ENCODE data around the gene CDH13. TPM values are rescaled to one million over a fixed set of nuclear protein-coding genes. Genes with fewer than 3 reads are reported as not detected.

The CDH13 gene
- total and polyA plus RNA-seq, 10 of the 15 experiments (the other 5 are each of a cell fraction or from before 2014, with no cell fraction given) = under 0.01 to 0.05 TPM; not detected in 8

DNA sequence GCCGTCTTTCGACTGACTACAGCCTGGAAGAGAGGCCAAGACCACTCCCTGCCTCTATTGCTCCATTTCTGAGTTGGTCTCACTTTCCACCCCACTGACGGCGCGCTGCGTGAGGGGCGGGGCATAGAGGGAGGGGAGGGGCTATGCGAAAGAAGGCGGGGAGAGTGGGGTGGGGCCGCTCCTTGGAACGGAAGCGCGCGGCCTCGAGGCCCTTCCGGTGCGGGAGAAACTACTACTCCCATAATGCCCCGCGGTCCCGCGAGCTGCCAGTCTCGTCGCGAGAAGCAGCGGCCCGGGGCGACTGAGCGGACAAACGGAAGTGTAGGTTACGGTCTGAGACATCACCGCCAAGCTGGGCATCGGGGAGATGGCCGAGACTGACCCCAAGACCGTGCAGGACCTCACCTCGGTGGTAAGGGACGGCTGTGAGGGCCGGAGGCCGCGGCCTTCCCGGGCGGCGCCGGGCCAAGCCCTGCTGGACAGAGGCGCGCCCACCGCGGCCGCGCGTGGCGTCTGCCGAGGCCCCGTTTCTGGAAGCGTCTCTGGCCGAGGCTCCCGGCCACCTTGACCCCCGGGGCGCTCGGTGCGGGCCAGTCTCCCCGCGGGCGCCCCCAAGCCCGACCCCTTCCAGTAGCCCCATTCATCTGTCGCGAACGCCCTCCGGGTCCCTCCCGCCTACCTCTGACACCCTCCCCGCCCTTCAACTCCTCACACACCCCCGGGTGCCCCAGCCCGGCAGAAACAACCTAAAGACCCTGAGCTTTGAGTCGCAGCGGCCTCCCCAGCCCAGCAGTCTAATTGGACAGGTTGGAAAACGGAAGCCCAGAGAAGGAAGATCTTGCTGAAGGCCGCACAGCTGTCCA lies 1181.2 kb downstream of the CDH13 start, which contains the start of gene HSBP1 (continued):
- TF ChIP-seq, protein P1, sequence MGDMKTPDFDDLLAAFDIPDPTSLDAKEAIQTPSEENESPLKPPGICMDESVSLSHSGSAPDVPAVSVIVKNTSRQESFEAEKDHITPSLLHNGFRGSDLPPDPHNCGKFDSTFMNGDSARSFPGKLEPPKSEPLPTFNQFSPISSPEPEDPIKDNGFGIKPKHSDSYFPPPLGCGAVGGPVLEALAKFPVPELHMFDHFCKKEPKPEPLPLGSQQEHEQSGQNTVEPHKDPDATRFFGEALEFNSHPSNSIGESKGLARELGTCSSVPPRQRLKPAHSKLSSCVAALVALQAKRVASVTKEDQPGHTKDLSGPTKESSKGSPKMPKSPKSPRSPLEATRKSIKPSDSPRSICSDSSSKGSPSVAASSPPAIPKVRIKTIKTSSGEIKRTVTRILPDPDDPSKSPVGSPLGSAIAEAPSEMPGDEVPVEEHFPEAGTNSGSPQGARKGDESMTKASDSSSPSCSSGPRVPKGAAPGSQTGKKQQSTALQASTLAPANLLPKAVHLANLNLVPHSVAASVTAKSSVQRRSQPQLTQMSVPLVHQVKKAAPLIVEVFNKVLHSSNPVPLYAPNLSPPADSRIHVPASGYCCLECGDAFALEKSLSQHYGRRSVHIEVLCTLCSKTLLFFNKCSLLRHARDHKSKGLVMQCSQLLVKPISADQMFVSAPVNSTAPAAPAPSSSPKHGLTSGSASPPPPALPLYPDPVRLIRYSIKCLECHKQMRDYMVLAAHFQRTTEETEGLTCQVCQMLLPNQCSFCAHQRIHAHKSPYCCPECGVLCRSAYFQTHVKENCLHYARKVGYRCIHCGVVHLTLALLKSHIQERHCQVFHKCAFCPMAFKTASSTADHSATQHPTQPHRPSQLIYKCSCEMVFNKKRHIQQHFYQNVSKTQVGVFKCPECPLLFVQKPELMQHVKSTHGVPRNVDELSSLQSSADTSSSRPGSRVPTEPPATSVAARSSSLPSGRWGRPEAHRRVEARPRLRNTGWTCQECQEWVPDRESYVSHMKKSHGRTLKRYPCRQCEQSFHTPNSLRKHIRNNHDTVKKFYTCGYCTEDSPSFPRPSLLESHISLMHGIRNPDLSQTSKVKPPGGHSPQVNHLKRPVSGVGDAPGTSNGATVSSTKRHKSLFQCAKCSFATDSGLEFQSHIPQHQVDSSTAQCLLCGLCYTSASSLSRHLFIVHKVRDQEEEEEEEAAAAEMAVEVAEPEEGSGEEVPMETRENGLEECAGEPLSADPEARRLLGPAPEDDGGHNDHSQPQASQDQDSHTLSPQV (IDR thresholded peaks at IDR 0.05) = no peak
- TF ChIP-seq EGR1 (IDR thresholded peaks at IDR 0.05; ENCODE audit: borderline replicate concordance in 1 of 2, low read depth in 2 of 2, low read length in 2 of 2) (no peak), HSF1 (IDR thresholded peaks at IDR 0.05; ENCODE audit: low read depth, low read length) (no peak), ZBTB11 (CRISPR knock-in tag; IDR thresholded peaks at IDR 0.05) (no peak), SP1 (IDR thresholded peaks at IDR 0.05; ENCODE audit: low read depth, low read length) (no peak), HCFC1 (IDR thresholded peaks at IDR 0.05; ENCODE audit: low read length) (peak; percentile 91), RFX5 (IDR thresholded peaks at IDR 0.05; ENCODE audit: low read depth, low read length) (no peak), PKNOX1 (IDR thresholded peaks at IDR 0.05) (peak; percentile 80), DPF2 (IDR thresholded peaks at IDR 0.05) (0 out of 2 replicates have a peak, but pooled peaks have one; percentile 19), GABPA (IDR thresholded peaks at IDR 0.05; ENCODE audit: low read depth) (peak; percentile 83), ATF7 (IDR thresholded peaks at IDR 0.05; ENCODE audit: low read depth) (no peak), CBFB (IDR thresholded peaks at IDR 0.05; ENCODE audit: low read depth) (peak; percentile 93), TAF1 (IDR thresholded peaks at IDR 0.05; ENCODE audit: borderline replicate concordance, low read depth, low read length) (peak; percentile 68; the same call in 1 of the 2 replicates), PAX5 (IDR thresholded peaks at IDR 0.05; ENCODE audit: borderline replicate concordance, low read depth, low read length) (no peak), PML (IDR thresholded peaks at IDR 0.05; ENCODE audit: low read length) (no peak)
- TF ChIP-seq, protein P2, sequence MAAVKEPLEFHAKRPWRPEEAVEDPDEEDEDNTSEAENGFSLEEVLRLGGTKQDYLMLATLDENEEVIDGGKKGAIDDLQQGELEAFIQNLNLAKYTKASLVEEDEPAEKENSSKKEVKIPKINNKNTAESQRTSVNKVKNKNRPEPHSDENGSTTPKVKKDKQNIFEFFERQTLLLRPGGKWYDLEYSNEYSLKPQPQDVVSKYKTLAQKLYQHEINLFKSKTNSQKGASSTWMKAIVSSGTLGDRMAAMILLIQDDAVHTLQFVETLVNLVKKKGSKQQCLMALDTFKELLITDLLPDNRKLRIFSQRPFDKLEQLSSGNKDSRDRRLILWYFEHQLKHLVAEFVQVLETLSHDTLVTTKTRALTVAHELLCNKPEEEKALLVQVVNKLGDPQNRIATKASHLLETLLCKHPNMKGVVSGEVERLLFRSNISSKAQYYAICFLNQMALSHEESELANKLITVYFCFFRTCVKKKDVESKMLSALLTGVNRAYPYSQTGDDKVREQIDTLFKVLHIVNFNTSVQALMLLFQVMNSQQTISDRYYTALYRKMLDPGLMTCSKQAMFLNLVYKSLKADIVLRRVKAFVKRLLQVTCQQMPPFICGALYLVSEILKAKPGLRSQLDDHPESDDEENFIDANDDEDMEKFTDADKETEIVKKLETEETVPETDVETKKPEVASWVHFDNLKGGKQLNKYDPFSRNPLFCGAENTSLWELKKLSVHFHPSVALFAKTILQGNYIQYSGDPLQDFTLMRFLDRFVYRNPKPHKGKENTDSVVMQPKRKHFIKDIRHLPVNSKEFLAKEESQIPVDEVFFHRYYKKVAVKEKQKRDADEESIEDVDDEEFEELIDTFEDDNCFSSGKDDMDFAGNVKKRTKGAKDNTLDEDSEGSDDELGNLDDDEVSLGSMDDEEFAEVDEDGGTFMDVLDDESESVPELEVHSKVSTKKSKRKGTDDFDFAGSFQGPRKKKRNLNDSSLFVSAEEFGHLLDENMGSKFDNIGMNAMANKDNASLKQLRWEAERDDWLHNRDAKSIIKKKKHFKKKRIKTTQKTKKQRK (IDR thresholded peaks at IDR 0.05; ENCODE audit: low read depth, low read length) = no peak
